ENCODE results near the gene MUC5AC.

Gene MUC5AC

DNA sequence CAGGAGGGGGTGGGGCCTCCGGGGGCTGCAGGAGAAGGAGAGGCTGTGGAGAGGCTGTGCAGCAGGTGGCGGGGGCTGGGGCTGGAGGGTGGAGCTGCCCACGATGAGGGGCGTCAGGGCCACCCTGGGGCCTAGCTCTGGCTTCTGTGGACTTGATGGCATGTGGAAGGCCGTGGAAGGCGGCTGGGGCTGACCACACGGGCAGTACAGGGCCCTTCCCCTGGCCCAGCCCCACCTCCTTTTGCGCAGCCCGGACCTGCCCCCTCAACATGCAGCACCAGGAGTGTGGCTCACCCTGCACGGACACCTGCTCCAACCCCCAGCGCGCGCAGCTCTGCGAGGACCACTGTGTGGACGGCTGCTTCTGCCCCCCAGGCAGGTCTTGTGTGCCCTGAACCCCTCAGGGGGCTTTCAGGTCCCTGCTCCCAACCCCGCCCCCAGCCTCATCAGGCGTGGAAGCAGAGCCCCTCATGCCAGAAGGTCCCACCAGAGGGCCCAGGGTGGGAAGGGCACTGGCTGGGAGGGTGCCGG, 71.2 kb downstream of the MUC5AC start:
- H3K4me2 ChIP-seq (ENCODE audit: low read length) = no peak overlapping the region
- H3K9ac ChIP-seq (ENCODE audit: low read length) = no peak overlapping the region
- no peak overlapping the region for H3K27ac ChIP-seq (ENCODE audit: low read length)
- H4K20me1 ChIP-seq (ENCODE audit: insufficient read depth, low read length) = no peaks in the 10 kb centered on the region
- H3K36me3 ChIP-seq (replicated peaks; ENCODE audit: low read depth, low read length) = no peaks in the 10 kb centered on the region
- no peak overlapping the region for H2AFZ ChIP-seq (ENCODE audit: low read depth, low read length)
- H3K4me3 ChIP-seq (ENCODE audit: low read length) = no peak overlapping the region
- H3K79me2 ChIP-seq (ENCODE audit: low read length) = no peaks in the 10 kb centered on the region
- no peaks in the 10 kb centered on the region for H3K9me3 ChIP-seq (ENCODE audit: insufficient read depth, low read length)
- TF ChIP-seq EZH2phosphoT487 (IDR thresholded peaks at IDR 0.05; ENCODE audit: low read depth) = no peak
- TF ChIP-seq, protein P1, sequence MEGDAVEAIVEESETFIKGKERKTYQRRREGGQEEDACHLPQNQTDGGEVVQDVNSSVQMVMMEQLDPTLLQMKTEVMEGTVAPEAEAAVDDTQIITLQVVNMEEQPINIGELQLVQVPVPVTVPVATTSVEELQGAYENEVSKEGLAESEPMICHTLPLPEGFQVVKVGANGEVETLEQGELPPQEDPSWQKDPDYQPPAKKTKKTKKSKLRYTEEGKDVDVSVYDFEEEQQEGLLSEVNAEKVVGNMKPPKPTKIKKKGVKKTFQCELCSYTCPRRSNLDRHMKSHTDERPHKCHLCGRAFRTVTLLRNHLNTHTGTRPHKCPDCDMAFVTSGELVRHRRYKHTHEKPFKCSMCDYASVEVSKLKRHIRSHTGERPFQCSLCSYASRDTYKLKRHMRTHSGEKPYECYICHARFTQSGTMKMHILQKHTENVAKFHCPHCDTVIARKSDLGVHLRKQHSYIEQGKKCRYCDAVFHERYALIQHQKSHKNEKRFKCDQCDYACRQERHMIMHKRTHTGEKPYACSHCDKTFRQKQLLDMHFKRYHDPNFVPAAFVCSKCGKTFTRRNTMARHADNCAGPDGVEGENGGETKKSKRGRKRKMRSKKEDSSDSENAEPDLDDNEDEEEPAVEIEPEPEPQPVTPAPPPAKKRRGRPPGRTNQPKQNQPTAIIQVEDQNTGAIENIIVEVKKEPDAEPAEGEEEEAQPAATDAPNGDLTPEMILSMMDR (IDR thresholded peaks at IDR 0.05; ENCODE audit: low read depth, low read length) = no peak
- no peaks in the 10 kb centered on the region for H3K27me3 ChIP-seq (ENCODE audit: low read depth, low read length)
- no peaks in the 10 kb centered on the region for H3K4me1 ChIP-seq (ENCODE audit: low read length)

DNA sequence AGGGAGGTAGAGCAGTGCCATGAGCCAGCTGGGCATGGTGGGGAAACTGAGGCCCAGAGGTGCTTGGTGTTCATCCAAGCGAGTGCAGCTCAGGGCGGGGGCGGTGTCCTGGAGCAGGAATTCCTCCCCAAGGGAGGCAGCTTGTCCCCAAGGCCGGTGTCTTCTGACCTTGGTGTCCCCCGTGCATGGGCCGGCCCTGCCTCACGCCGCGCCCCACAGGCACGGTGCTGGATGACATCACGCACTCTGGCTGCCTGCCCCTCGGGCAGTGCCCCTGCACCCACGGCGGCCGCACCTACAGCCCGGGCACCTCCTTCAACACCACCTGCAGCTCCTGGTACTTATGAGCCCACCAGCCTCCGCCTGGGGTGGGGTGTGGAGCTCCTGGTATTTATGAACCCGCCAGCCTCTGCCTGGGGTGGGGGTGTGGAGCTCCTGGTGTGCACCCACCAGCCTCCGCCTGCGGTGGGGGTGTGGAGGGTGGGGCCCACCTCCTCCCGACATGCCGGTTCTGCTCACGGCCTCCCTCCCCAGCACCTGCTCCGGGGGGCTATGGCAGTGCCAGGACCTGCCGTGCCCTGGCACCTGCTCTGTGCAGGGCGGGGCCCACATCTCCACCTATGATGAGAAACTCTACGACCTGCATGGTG, 71.8 kb downstream of the MUC5AC start:
- no peaks in the 10 kb centered on the region for H3K9me3 ChIP-seq (ENCODE audit: insufficient read depth, low read length)
- H3K27me3 ChIP-seq (ENCODE audit: low read depth, low read length) = no peaks in the 10 kb centered on the region
- no peaks in the 10 kb centered on the region for H3K79me2 ChIP-seq (ENCODE audit: low read length)
- no peaks in the 10 kb centered on the region for H3K36me3 ChIP-seq (replicated peaks; ENCODE audit: low read depth, low read length)
- H3K27ac ChIP-seq (ENCODE audit: low read length) = no peak overlapping the region
- no peak overlapping the region for H2AFZ ChIP-seq (ENCODE audit: low read depth, low read length)
- H3K4me2 ChIP-seq (ENCODE audit: low read length) = no peak overlapping the region
- no peak overlapping the region for H3K9ac ChIP-seq (ENCODE audit: low read length)
- no peak for TF ChIP-seq EZH2phosphoT487 (IDR thresholded peaks at IDR 0.05; ENCODE audit: low read depth)
- TF ChIP-seq, protein P1 (IDR thresholded peaks at IDR 0.05; ENCODE audit: low read depth, low read length) = no peak
- no peaks in the 10 kb centered on the region for H3K4me1 ChIP-seq (ENCODE audit: low read length)
- no peak overlapping the region for H3K4me3 ChIP-seq (ENCODE audit: low read length)
- no peaks in the 10 kb centered on the region for H4K20me1 ChIP-seq (ENCODE audit: insufficient read depth, low read length)

DNA sequence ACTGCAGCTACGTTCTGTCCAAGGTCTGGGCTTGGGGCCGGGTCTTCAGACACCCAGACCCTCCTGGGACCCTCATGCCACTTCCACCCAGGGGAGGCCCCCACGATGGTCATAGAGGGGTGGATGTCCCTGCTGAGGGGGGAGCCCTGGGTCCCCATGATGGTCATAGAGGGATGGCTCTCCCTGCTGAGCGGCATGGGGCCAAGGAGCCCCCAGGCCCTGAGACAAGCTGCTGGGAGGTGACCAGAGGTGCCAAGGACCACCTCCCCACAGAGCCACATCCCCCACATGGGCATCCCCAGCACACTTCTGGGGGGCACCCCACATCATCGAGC, 72.3 kb downstream of the MUC5AC start:
- Histone ChIP-seq H3K4me1 (ENCODE audit: low read length) (no peaks in the 10 kb centered on the region), H3K79me2 (ENCODE audit: low read length) (no peaks in the 10 kb centered on the region), H3K27ac (ENCODE audit: low read length) (no peak overlapping the region), H2AFZ (ENCODE audit: low read depth, low read length) (no peak overlapping the region), H3K9me3 (ENCODE audit: insufficient read depth, low read length) (no peaks in the 10 kb centered on the region), H3K4me2 (ENCODE audit: low read length) (no peak overlapping the region), H3K9ac (ENCODE audit: low read length) (no peak overlapping the region), H3K27me3 (ENCODE audit: low read depth, low read length) (no peaks in the 10 kb centered on the region), H3K36me3 (replicated peaks; ENCODE audit: low read depth, low read length) (no peaks in the 10 kb centered on the region), H4K20me1 (ENCODE audit: insufficient read depth, low read length) (no peaks in the 10 kb centered on the region), H3K4me3 (ENCODE audit: low read length) (no peak overlapping the region)
- no peak for TF ChIP-seq EZH2phosphoT487 (IDR thresholded peaks at IDR 0.05; ENCODE audit: low read depth)
- TF ChIP-seq, protein P1 (IDR thresholded peaks at IDR 0.05; ENCODE audit: low read depth, low read length) = no peak

DNA sequence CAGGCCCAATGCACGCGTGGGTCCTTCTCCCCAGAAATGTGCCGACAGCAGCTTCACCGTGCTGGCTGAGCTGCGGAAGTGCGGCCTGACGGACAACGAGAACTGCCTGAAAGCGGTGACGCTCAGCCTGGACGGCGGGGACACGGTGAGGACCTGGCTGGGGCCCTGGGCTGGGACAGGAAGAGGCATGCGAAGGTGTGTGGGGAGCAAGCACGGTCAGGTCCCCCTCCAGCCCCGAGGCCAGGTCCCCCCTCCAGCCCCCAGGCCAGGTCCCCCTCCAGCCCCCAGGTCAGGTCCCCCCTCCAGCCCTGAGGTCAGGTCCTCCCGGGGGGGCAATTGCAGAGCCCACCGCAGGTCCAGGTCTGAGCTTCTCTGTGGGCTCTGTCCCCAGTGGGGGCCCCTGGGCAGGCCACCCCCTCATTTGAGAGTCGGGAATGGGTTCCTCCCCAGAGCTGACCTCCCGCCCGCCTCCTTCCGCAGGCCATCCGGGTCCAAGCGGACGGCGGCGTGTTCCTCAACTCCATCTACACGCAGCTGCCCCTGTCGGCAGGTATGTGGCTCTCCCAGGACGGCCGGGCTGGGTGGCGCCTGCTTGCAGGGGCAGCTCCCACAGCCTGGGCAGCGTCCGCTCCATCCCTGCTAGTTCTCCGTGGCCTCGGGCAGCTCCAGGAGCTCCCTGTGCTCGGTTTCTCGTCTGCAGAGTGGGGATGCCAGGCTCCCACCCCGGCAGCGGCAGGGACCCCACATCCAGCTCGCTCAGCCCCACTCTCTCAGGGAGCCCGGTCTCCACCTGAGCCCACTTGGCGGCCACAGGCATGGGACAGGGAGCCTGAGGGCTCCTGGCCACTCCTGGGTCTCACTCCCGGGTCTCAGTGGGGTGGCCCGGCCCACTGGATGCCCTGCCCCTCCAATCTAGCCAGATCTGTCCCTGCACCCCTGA, 73.0 kb downstream of the MUC5AC start:
- no peaks in the 10 kb centered on the region for H4K20me1 ChIP-seq (ENCODE audit: insufficient read depth, low read length)
- H3K9ac ChIP-seq (ENCODE audit: low read length) = no peak overlapping the region
- no peaks in the 10 kb centered on the region for H3K4me1 ChIP-seq (ENCODE audit: low read length)
- no peaks in the 10 kb centered on the region for H3K79me2 ChIP-seq (ENCODE audit: low read length)
- no peak for TF ChIP-seq EZH2phosphoT487 (IDR thresholded peaks at IDR 0.05; ENCODE audit: low read depth)
- TF ChIP-seq, protein P1 (IDR thresholded peaks at IDR 0.05; ENCODE audit: low read depth, low read length) = no peak
- no peaks in the 10 kb centered on the region for H3K36me3 ChIP-seq (replicated peaks; ENCODE audit: low read depth, low read length)
- H3K4me3 ChIP-seq (ENCODE audit: low read length) = no peak overlapping the region
- H2AFZ ChIP-seq (ENCODE audit: low read depth, low read length) = no peak overlapping the region
- no peaks in the 10 kb centered on the region for H3K27me3 ChIP-seq (ENCODE audit: low read depth, low read length)
- H3K9me3 ChIP-seq (ENCODE audit: insufficient read depth, low read length) = no peaks in the 10 kb centered on the region
- H3K4me2 ChIP-seq (ENCODE audit: low read length) = no peak overlapping the region
- H3K27ac ChIP-seq (ENCODE audit: low read length) = no peak overlapping the region
